Right lobe of liver (tissue), 4 donors: ENCODE results near the gene HMOX2.

ENCODE experiments used
- CTCF ChIP-seq, 4 donors: fragments of 200-600 bp in 3 of 4; fragments of 450-650 bp in 1 of 4; IDR thresholded peaks; one replicate each; pipeline versions ENCODE4 v1.5.1 to v1.8.0; 2016 to 2022; ENCODE audit warnings: antibody characterized with exemption in 4 of 4, mild to moderate bottlenecking in 2 of 4
- POLR2A ChIP-seq: fragments of 450-650 bp; IDR thresholded peaks from one replicate; pipeline ENCODE4 v1.6.1; 2017; ENCODE audit warnings: antibody characterized with exemption, mild to moderate bottlenecking
- donor health status: DM: no; HTN: no; CAD: no.
- donor health status: DM: no; HTN: no; CAD: no.
- donor health status: DM: no; HTN: yes; CAD: no.

- TF ChIP-seq POLR2A (no peak), CTCF (IDR thresholded peaks at IDR 0.05) (no peak)
These were observed 29.4 kb downstream of the HMOX2 start for GRCh38 chr16:4505356-4506147.
